ENCODE measurements around the gene UBE2D4.

The UBE2D4 gene

GRCh38 chr7:43929529-43930457 is 3.6 kb downstream of the UBE2D4 start:
- DNase-seq: no peak
- TF ChIP-seq GATA1 (IDR thresholded peaks at IDR 0.05; ENCODE audit: low read depth, low read length) (no peak), POLR2A (IDR thresholded peaks at IDR 0.05; ENCODE audit: low read length) (no peak)

- DNase-seq: no peak
- TF ChIP-seq POLR2A (IDR thresholded peaks at IDR 0.05; ENCODE audit: low read length): no peak
- TF ChIP-seq GATA1 (IDR thresholded peaks at IDR 0.05; ENCODE audit: low read depth, low read length): no peak
Measured at GRCh38 chr7:43931346-43931745, 5.1 kb downstream of the UBE2D4 start.

DNA sequence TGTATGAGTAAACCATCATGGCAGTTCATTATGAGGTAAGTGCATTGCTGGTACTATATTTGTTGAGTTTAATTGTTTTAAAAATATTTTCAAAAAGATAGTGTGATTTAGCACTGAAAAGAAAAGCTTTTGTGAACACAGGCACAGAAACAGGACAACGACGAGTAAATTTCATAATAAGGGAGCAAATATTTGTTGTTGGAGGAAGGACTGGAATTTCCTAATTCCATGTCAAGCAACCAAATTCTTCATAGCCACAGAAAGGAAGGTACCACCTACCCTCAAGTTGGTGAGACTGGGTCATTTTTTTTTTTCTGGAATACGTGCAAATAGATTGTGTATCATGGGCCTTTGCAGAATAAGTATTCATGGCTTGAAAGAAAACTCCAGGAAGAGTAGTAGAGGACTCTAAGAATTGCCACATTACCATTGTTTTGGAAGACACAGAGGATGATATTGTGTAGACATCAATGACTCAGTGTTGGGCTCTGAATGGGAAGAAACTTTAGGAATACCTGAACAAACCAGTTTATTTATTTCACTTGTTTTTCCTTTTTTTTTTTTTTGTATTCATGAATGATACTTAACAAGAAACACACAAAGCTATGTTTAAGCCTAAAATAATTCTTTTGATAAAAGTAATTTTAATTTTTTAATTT is 7.8 kb downstream of the UBE2D4 start:
- TF ChIP-seq POLR2A (IDR thresholded peaks at IDR 0.05; ENCODE audit: low read length): no peak
- TF ChIP-seq GATA1 (IDR thresholded peaks at IDR 0.05; ENCODE audit: low read depth, low read length): no peak
- DNase-seq: no peak

GRCh38 chr7:43937444-43937843 is 11.2 kb downstream of the UBE2D4 start:
- no peak for DNase-seq
- TF ChIP-seq POLR2A (IDR thresholded peaks at IDR 0.05; ENCODE audit: low read length) (no peak), GATA1 (IDR thresholded peaks at IDR 0.05; ENCODE audit: low read depth, low read length) (no peak)

GRCh38 chr7:43938892-43939482 is 12.8 kb downstream of the UBE2D4 start:
- no peak for DNase-seq
- TF ChIP-seq GATA1 (IDR thresholded peaks at IDR 0.05; ENCODE audit: low read depth, low read length) (no peak), POLR2A (IDR thresholded peaks at IDR 0.05; ENCODE audit: low read length) (no peak)

DNA sequence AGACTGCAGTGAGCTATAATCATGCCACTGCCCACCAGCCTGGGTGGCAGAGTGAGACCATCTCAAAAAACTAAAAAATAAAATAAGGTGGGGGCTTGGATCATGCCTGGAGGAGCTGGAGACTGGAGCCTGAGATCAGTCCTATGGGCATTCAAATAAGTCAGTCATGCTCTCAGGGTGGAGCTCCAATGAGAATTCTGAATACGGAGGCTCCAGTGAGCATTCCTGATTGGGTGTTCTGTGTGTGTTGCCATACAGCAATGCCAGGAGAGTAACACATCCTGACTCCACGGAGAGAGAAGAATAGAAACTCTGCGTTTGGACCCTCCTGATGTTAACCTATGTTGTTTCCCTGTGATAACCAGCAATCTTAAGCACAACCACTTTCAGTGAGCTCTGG is 16.0 kb downstream of the UBE2D4 start:
- TF ChIP-seq GATA1 (IDR thresholded peaks at IDR 0.05; ENCODE audit: low read depth, low read length) (no peak), POLR2A (IDR thresholded peaks at IDR 0.05; ENCODE audit: low read length) (no peak)
- DNase-seq: no peak

DNA sequence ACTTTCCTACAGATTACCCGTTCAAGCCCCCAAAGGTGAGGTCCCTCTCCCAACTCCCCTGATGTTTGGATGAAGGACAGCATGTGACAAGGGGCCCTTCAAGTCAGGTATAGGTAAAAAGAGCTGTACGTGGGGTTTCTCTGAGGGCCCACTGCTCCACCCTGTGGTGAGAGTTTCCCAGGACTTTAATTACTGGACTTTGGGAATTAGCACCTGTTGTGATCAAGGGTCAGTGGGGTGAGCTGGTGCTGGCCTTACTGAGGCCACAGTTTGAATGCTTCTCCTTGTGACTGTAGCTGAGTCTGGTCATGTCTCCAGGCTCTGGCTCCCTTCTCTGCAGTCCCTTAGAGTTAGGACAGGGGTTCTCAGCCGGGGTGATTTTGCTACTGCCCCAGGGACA is 16.8 kb downstream of the UBE2D4 start:
- DNase-seq: no peak
- TF ChIP-seq GATA1 (IDR thresholded peaks at IDR 0.05; ENCODE audit: low read depth, low read length) (no peak), POLR2A (IDR thresholded peaks at IDR 0.05; ENCODE audit: low read length) (no peak)

- TF ChIP-seq GATA1 (IDR thresholded peaks at IDR 0.05; ENCODE audit: low read depth, low read length) (no peak), POLR2A (IDR thresholded peaks at IDR 0.05; ENCODE audit: low read length) (no peak)
- DNase-seq: no peak
Measured at GRCh38 chr7:43943417-43944187, 17.4 kb downstream of the UBE2D4 start.

GRCh38 chr7:43944286-43944685 is 18.1 kb downstream of the UBE2D4 start:
- DNase-seq: no peak

GRCh38 chr7:43952028-43952427 is 25.8 kb downstream of the UBE2D4 start:
- no peak for TF ChIP-seq POLR2A (IDR thresholded peaks at IDR 0.05; ENCODE audit: low read length)
- TF ChIP-seq GATA1 (IDR thresholded peaks at IDR 0.05; ENCODE audit: low read depth, low read length): no peak
- DNase-seq: no peak

More at GRCh38 chr7:43944286-43944685, 18.1 kb downstream of the UBE2D4 start:
- TF ChIP-seq POLR2A (IDR thresholded peaks at IDR 0.05; ENCODE audit: low read length): no peak
- TF ChIP-seq GATA1 (IDR thresholded peaks at IDR 0.05; ENCODE audit: low read depth, low read length): no peak

DNA sequence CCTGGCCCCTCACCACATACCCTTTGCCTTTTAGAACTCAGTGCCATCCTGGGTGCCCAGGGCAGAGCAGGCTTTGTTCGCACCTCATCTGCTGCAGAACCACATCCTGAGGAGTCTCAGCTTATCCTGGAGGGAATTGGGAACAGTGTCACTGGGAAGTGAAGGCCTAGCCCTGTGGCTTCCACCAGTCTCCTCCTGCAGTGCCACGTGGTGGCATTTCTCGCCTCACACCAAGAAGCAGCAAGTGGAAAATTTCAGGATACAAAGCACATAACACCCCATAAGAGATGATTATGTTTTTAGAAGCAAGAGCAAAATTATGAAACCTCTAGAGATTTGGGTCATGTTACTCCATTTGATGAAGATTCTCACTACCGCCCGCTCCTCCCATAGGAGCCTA is 26.8 kb downstream of the UBE2D4 start:
- DNase-seq: no peak
- TF ChIP-seq GATA1 (IDR thresholded peaks at IDR 0.05; ENCODE audit: low read depth, low read length) (no peak), POLR2A (IDR thresholded peaks at IDR 0.05; ENCODE audit: low read length) (no peak)

- peak; percentile 54 to 57 for DNase-seq
- TF ChIP-seq GATA1 (IDR thresholded peaks at IDR 0.05; ENCODE audit: low read depth, low read length) (no peak), POLR2A (IDR thresholded peaks at IDR 0.05; ENCODE audit: low read length) (no peak)
Measured at GRCh38 chr7:43954524-43955228, 28.4 kb downstream of the UBE2D4 start.

DNA sequence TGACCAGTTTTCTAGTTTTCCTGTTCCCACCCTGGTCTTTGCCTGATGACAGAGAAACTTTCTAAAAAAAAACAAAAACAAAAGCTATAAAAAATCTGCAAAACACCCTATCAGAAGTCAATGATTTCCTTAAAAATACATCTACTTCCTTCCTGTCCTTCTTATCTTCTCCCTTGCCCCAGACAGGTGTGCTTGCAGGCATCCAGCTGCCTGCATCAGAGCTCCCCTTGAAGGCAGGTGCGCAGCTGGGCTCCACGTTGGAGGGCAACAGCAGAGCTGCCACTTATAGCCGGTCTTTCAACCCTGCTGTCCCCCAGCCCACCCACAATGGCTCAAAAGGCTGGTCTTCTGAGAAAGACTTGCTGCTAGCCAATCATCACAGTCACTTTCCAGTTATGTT is 29.8 kb downstream of the UBE2D4 start:
- TF ChIP-seq GATA1 (IDR thresholded peaks at IDR 0.05; ENCODE audit: low read depth, low read length): no peak
- TF ChIP-seq POLR2A (IDR thresholded peaks at IDR 0.05; ENCODE audit: low read length): no peak
- no peak for DNase-seq
